DMS114 treated with DMSO at 0.1 percent for 48 hours (cell line): Measurements from ENCODE around the gene GALP.
A peak's percentile ranks its signal among the peaks of the same experiment; 100 is the strongest.
"Not testable (repeated sequence)": the region's sequence is repeated elsewhere in the genome, so short reads cannot be mapped to it uniquely, and the experiment has no call there.

Experiments
- DNase-seq: peaks from one replicate; lab custom pipeline; 2025; ENCODE audit not compliant: unreplicated experiment; lab: John Stamatoyannopoulos, UW

The GALP gene

DNA sequence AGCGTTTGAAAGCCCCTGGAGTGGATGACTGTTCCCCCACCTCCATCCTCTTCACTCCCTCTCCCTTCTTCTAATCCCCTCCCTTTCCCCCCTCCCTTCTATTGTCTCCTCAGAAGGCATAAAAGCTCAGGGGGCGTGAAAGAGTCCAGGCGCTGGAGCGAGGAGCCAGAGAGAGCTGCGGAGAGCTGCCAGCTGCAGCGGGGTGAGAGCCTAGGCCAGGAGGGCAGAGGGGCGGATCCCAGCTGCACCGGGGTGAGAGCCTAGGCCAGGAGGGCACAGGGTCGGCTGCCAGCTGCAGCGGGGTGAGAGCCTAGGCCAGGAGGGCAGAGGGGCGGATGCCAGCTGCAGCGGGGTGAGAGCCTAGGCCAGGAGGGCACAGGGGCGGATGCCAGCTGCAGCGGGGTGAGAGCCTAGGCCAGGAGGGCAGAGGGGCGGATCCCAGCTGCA lies at the start of gene GALP:
GALP (plus strand) TSS at position 148 of the 447 bp plus-strand sequence. CDS start 1,101 bp downstream, outside the sequence.
- not testable (repeated sequence) for DNase-seq

DNA sequence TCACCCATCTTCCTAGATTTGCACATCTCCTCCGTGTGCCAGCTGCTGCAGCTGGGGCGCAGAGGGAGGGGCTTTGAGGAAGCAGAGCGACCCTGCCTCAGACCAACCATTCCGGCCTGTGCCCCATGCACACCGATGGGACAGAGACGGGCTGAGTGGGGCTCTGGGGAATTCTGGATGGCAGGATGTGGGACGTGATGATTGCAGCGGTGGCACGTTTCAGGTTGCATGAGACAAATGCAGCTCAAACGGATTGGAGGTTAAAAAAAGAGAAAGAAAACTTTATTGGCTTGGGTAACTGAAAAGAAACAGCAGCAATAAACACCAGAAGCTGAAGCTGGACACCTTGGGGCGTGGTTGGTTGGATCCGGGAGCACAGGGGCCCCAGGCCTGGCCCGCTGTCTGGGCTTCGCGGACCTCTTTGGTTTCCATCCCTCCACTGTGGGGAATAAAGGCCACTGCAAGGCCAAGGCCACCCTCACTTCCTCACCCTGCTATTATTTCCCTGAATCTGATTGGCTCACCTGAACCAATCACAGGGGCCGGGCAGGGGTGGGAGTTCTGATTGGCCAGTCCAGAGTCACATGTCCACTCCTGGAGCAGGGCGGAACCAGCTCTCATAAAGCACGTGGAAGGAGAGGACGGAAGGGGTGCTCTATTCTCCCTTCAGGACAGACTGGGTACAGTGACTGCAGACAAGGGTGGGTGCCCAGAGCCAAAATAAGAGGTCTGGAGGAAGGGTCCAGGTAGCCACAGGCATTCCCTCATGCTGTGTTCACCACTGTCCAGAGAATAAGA lies 48.6 kb upstream of the GALP start:
- DNase-seq: no peak

DNA sequence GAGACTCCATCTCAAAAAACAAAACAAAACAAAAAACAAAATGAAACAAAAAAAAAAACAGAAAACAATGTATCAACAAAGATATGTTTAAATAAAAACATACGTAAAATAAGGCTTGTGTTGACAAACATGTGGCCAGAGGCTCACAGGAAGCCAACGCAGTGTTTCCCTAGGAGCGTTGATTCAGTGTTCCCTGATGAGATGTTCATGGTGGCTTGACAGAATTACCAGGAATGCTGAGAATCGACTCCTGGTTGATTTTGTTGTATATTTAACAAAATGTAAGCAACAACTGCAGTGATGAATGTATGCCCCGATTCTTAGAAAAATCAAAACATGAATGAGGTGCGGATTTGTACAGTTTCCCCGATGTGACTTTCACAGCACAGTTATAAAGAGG lies 45.8 kb upstream of the GALP start:
- no peak for DNase-seq

DNA sequence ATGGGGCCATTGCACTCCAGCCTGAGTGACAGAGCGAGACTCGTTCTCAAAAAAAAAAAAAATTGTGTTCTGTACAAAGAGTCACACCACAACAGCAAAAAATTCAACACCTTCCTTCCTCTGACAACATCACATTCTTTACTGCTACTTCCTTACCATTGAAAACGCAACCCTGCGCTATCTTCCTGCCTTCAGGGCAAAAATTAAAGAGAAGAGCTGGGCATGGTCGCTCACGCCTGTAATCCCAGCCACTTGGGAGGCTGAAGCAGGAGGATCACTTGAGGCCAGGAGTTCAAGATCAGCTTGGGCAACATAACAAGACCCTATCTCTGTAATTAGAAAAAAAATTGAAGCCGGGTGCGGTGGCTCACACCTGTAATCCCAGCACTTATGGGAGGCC lies 44.2 kb upstream of the GALP start:
- no peak for DNase-seq

DNA sequence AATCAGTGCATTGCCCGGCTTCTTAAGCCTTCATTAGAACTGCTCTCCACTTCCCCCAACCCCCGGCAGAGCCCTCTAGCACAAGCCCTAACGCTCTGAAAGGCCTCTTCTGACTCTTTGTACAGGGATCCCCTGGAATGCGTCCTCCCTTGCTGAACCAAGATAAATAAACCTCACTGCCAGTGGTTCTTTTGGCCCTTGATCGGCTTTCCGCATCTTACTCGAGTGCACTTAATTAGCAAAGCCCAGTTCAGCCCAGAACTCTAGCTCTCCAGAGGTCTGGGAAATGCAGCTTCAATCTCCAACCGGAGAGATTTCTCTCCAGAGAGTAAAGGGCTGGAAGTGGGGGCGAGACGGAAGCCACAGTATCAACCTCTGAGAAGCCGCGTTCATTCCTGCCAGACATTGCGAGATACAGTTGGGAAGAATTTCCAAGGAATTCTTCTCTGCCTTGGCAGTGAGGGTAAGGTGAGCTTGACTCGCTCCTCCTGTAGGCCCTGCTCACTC lies 43.4 kb upstream of the GALP start:
- no peak for DNase-seq

DNA sequence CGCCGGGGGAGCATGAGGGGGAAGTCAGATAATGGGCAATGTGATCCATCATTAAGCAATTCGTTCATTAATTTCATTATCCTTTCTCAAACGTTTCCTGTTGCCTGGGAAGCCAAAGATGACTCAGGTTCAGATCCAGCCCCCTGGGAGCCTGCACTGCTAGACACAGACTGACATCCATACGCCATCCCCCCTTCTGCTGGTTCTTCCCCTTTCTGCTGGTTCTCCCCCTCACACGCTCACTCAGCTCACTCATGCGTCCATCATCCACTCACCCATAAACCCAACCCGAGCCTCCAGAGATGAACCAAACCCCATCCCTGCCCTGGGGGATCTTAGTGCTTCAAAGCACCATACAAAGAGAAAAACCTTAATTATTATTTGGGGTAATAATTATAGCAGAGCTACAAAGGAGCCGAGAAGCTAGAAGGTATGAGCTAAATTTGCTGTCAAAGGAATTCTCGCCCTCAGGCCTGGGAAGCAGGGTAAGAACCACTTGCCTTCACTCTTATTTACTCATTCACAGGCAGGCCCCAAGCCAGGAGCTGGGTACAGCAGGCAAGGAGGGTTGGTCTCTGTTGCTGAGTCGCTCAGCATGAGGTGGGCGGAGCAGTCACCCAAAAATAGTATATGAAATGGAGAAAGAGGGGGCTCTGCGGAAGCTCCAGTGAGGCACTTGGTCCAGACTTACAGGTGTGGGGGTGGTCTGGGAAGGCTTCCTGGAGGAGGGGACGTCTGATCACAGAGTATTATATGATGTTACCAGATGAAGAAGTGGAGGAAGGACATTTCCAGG lies 41.8 kb upstream of the GALP start:
- DNase-seq: no peak

DNA sequence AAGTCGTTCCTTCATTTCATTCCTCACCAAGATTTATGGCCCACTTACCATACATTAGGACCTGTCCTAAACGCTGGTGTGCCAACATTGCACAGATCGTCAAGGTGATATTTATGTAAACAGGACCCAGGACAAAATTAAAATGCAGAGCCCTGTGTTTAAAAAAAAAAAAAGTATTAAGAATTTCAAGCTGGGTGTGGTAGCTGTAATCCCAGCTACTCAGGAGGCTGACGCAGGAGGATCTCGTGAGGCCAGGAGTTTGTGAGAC lies 41.2 kb upstream of the GALP start:
- DNase-seq: no peak

DNA sequence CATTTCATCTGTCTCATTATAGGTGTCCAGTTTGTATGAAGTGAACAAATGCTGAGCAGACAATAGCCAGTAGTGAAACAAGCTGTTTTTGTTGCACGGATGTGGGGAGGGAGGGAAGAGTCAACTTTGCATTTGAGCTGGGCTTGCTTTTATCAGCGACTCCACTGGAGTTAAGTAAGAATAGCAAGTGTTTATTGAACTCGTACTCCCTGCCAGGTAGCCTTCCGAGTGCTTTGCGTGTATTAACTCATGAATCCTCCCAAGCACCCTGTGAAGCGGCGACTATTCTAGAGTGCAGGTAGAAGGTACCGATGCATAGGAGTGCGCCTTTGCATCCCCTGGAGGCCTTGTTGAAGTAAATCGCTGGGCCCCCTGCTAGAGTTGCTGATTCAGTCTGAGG lies 39.4 kb upstream of the GALP start:
- no peak for DNase-seq

DNA sequence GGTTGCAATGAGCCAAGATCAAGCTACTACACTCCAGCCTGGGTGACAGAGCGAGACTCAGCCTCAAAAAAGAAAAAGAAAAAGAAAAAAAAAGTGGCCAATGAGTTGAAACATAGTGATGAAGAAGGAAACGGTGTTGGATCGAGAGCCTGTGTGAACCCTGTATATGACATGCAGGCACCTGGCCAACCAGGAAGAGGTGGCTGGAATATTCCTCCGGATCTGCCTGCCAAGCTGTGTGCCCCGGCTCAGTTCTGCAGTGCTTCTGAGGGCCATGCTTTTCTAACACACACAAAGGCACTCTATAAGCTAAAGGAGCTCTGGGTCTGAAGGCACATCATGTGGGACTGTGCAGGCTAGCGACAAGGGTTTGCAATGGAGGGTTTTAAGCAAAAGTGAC lies 38.4 kb upstream of the GALP start:
- DNase-seq: no peak

DNA sequence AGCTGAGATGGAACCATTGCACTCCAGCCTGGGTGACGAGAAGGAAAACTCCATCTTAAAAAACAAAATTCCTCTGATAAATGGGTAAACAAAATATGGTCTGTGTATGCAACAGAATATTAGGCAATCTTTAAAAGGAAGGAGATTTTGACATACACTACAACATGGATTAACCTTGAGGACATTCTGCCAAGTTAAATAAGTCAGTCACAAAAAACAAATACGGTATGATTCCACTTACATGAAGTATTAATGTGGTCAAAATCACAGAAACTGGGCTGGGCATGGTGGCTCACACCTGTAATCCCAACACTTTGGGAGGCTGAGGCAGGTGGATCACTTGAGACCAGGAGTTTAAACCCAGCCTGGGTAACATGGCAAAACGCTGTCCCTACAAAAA lies 37.7 kb upstream of the GALP start:
- no peak for DNase-seq

DNA sequence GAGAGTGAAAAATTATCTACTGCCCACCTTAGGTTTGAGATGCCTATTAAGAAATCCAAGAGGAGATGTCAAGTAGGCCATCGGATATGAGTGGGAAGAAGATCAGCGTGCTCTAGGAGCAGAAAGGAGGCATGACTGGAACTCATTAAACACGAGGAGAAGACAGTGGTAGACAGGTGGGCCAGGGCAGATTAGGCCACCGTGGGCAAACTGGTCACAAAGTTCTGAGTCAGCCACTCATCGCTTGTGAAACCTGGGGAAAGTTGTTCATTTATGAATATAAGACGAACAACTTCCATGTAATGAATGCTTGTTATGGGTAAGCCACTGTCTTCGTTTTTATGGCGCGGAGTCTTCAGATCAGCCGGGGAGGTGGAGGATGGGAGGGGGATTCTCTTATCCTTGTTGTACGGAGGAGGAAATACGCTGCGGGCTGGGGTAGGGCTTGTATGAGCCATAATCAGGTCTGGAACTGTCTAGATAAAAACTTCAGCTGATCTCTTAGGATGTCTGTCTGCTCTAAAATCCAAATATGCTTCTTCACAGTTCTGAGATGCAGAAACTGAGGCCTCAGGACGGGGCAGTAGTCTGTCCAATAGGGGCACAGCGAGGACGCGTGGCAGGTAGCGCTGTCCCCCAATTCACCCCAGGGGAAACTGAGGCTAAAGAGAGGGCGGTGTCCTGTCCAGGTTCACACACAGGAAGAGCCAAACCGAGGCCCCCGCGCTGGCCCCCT lies 35.8 kb upstream of the GALP start:
- no peak for DNase-seq

DNA sequence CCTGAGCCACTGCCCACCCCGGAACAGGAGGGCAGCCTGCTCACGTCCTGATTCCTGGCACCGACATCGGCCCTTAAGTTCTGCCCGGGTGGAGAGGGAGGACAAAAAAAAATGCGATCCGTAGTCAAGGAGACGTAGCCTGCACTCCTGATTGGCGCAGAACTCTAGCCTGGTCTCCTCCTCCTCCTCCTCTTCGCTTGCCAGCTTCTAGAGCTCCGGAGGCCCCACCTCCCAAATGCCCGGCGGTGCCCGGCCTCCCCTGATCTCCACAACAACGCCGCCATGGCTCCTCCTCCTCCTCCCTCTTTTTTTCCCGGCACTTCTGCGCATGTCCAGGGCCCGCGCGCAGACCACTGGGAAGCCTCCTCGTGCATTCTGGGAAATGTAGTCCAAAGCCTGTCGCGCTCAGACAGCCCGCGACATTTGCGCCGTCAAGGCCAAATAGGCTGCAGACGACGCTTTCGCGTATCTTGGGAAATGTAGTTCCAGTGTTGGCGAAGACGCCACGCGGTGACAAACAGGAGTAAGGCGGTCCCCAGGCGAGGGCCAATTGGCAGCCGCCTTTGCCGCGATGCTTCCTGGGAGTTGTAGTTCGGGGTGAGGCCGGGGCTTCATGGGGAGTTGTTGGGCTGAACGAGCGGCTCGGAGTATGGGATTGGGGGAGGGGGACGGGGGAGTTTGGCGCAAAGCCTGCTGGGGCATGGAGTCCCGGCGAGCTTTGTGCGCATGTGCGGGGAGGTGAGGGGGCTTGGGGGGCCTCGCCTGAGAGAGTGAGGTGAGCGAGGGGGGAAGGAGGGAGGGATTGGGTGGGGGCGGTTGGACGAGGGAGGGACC lies 35.0 kb upstream of the GALP start, which contains the start of gene ZNF444:
ZNF444 (plus strand) TSS at position 705 of the 834 bp plus-strand sequence. CDS start 5,625 bp downstream, outside the sequence.
- DNase-seq: peak; percentile 100

DNA sequence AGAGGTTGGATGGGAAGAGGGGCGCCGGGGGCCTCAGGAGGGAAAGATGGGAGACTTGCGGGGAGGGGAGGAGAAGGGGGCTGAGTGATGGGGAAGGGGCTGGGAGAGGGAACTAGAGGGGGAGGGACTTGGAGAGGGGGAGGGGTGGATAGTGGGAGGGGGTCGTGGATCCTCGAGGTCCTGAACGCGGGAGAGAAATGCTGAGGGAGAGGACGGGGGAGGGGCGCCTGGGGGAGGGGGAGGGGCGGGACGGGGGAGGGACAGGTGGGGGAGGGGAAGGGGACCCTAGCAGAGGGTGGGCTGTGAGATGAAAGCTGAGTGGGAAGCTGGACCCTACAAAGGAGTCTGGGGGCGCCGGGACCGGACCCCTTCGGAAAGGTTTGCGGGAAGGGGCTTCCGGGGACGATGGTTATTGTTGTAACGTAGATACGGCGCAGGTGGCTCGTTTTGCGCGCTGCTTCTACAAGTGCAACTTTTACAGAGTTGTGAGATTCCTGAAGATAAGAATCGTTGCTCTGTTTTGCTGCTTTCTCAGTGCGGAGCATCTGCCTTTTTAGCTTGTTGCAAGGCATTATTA lies 34.3 kb upstream of the GALP start:
- DNase-seq: no peak

DNA sequence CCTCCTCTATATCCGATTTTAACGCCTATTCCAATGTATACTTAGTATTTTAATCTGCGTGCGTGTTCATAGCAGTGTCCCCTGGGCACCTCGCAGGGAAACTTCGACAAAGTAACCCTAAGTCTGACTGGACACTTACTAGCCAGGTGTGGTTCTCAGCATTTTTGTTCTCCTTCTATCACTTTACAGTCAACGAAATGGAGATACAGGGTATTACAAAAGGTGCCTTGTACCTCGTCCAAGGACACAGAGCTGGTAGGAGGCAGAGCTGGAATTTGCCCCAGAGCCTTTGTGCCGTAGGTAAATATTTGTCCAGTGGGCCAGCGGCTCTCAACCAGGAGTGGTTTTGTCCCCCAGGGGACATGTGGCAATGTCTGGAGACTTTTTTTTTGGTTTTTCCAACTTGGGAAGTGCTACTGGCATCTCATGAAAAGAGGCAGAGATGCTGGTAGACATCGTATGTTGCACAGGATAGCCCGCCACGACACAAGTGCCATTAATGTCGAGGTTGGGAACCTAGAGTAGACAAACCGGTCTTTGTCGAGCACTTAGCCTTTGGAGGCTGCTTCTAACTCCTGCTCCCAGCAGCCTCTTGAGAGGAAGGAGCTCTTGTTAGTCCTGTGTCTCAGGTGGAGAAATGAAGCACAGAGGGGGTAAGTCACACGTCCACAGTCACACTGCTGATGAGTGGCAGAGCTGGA lies 33.6 kb upstream of the GALP start:
- no peak for DNase-seq

DNA sequence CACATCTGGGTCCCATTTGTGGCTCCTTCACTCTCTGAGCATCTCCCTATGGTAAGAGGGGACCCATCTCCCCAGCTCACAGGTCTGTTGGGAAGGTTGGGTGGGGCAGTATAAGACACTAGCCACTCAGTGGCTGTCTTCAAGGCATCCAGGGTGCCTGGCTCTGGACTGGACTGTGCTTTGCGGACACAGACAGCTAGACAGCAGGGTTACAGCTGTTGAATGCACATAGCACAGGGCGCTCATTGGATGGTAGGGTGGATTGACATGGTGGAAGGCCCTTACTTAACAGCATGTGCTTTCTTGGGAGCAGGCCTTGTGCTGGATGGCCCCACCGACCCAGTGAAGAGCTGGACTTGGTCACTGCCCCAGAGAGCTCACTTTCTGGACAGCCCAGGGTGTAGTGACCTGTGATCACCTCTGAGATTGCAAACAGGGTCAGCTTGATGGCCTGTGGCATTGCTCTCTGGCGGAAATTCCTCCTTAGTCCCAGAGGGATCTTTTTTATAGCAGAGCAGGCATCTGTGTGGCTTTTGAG lies 32.8 kb upstream of the GALP start:
- DNase-seq: no peak

DNA sequence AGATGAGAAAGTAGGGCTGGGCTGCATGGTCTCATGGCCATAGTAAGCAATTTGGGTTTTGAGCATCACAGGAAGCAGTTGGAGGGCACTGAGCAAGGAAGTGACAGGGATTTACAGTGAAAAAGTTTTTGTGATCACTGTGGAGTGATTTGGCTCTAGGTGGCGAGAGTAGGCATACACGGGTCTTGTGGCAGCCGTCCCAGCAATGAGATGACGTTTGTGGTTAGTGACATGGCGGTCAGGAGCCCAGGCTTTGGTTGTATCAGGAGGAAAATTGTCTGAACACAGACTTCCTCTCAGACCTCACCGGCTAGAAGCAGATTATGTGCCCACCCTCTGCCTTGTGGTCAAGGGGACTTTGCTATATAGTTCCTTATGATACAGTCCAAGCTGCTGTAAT lies 31.4 kb upstream of the GALP start:
- no peak for DNase-seq

DNA sequence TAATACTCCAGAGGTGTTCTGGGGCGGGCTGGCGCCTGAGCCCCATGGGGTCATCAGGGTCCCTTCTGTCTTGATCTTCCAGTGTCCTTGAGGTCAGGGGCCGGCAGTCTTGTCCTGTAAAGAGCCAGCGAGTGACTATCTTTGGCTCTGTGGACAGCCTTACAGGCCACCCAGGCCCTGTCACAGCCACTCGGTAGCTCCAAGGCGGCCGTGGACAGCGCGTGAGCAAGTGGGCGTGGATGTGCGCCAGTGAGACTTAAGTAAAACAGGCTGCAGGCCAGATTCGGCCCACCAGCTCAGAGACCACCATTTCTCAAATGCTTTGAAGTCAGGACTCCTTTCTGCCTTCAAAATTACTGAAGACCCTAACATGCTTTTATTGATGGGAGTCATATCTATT lies 31.0 kb upstream of the GALP start:
- no peak for DNase-seq

DNA sequence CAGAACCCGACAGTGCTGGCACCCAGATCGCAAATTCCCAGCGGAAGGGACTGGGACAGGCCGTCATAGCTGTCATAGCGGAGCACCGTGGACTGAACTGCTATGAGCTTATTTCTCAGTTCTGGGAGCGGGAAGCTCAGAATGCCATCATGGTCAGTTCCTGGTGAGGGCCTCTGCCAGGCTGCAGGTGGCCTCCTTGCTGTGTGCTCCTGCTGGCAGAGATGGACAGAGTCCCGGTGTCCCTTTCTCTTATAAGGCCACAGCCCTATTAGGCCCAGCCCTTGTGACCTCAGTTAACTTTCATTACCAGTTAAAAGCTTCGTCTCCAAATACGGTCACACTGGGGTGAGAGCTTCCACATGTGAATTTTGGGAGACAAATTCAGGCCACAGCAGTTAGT lies 30.1 kb upstream of the GALP start:
- no peak for DNase-seq

DNA sequence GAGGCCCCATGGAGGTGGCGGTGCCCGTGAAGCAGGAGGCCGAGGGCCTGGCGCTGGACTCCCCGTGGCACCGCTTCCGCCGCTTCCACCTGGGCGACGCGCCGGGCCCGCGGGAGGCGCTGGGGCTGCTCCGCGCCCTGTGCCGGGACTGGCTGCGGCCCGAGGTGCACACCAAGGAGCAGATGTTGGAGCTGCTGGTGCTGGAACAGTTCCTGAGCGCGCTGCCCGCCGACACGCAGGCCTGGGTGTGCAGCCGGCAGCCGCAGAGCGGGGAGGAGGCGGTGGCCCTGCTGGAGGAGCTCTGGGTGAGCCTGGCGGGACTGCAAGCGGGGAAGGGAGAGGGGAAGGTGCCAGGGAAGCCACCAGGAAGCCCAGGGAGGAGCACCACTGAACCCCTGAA lies 28.9 kb upstream of the GALP start:
- DNase-seq: no peak
